Parathyroid adenoma (tissue), 2 donors: ENCODE measurements around the gene SEMA4C.

Experiments
- H2AFZ ChIP-seq: fragments of 300-600 bp; sonication (generic); one replicate; pipeline ENCODE4 v1.7.0; 2017; ENCODE audit warnings: antibody characterized with exemption, mild to moderate bottlenecking
- H3K27ac ChIP-seq: fragments of 300-600 bp; sonication (generic); one replicate; pipeline ENCODE4 v1.7.0; 2017
- H3K27me3 ChIP-seq: fragments of 300-600 bp; sonication (generic); one replicate; pipeline ENCODE4 v1.7.0; 2017; ENCODE audit warnings: low read length; ENCODE audit not compliant: control insufficient read depth, insufficient read depth
- H3K36me3 ChIP-seq: fragments of 300-600 bp; sonication (generic); one replicate; pipeline ENCODE4 v1.7.0; 2017; ENCODE audit warnings: low read length; ENCODE audit not compliant: control insufficient read depth, insufficient read depth
- H3K4me1 ChIP-seq: fragments of 300-600 bp; sonication (generic); one replicate; pipeline ENCODE4 v1.7.0; 2017; ENCODE audit warnings: control low read depth
- H3K4me2 ChIP-seq: fragments of 300-600 bp; sonication (generic); one replicate; pipeline ENCODE4 v1.7.0; 2017; ENCODE audit warnings: low read length
- H3K4me3 ChIP-seq: fragments of 300-600 bp; sonication (generic); one replicate; pipeline ENCODE4 v1.7.0; 2017; ENCODE audit warnings: low read depth, low read length
- H3K79me2 ChIP-seq: fragments of 300-600 bp; sonication (generic); one replicate; pipeline ENCODE4 v1.7.0; 2017; ENCODE audit warnings: control low read depth
- H3K9ac ChIP-seq: fragments of 300-600 bp; sonication (generic); one replicate; pipeline ENCODE4 v1.7.0; 2017; ENCODE audit warnings: mild to moderate bottlenecking
- H3K9me3 ChIP-seq: fragments of 300-600 bp; sonication (generic); one replicate; pipeline ENCODE4 v1.7.0; 2017; ENCODE audit warnings: low read length; ENCODE audit not compliant: control insufficient read depth
- CTCF ChIP-seq: fragments of 300-600 bp; sonication (generic); IDR thresholded peaks from one replicate; pipeline ENCODE4 v1.7.0; 2017; ENCODE audit warnings: antibody characterized with exemption, mild to moderate bottlenecking
- donor health status: primary hyperparathyroidism.

SEMA4C gene

GRCh38 chr2:96870626-96871255 lies 861 bp upstream of the SEMA4C start:
- H3K27ac ChIP-seq = peak overlapping the region; percentile 81
- H3K27me3 ChIP-seq = no peaks in the 10 kb centered on the region
- no peaks in the 10 kb centered on the region for H3K36me3 ChIP-seq
- peak overlapping the region; percentile 96 for H2AFZ ChIP-seq
- H3K79me2 ChIP-seq = peaks cover 2% of the 10 kb centered on the region
- H3K4me1 ChIP-seq = peaks cover 19% of the 10 kb centered on the region
- no peak overlapping the region for H3K9ac ChIP-seq
- peak overlapping the region; percentile 57 for H3K4me2 ChIP-seq
- H3K9me3 ChIP-seq = no peaks in the 10 kb centered on the region
- TF ChIP-seq CTCF = no peak
- H3K4me3 ChIP-seq = peak overlapping the region; percentile 80

GRCh38 chr2:96869281-96869821 lies 529 bp downstream of the SEMA4C start:
- H3K4me2 ChIP-seq = peak overlapping the region; percentile 84
- TF ChIP-seq CTCF = no peak
- H2AFZ ChIP-seq = peak overlapping the region; percentile 96
- no peaks in the 10 kb centered on the region for H3K27me3 ChIP-seq
- H3K9ac ChIP-seq = peak overlapping the region; percentile 92
- no peaks in the 10 kb centered on the region for H3K9me3 ChIP-seq
- H3K36me3 ChIP-seq = no peaks in the 10 kb centered on the region
- H3K4me1 ChIP-seq = peaks cover 14% of the 10 kb centered on the region
- H3K27ac ChIP-seq = peak overlapping the region; percentile 83
- peak overlapping the region; percentile 80 for H3K4me3 ChIP-seq
- H3K79me2 ChIP-seq = peaks cover 2% of the 10 kb centered on the region

- Histone ChIP-seq H3K4me1 (peaks cover 10% of the 10 kb centered on the region), H3K27ac (peak overlapping the region; percentile 83), H3K4me2 (peak overlapping the region; percentile 84), H3K4me3 (peak overlapping the region; percentile 59), H2AFZ (peak overlapping the region; percentile 94), H3K9me3 (no peaks in the 10 kb centered on the region), H3K36me3 (no peaks in the 10 kb centered on the region), H3K9ac (peak overlapping the region; percentile 69), H3K79me2 (peaks cover 2% of the 10 kb centered on the region), H3K27me3 (no peaks in the 10 kb centered on the region)
- peak; percentile 84 for TF ChIP-seq CTCF
Observed at GRCh38 chr2:96868555-96869280, 1.2 kb downstream of the SEMA4C start.

GRCh38 chr2:96867756-96868554 lies 1.9 kb downstream of the SEMA4C start:
- Histone ChIP-seq H3K9me3 (no peaks in the 10 kb centered on the region), H3K36me3 (no peaks in the 10 kb centered on the region), H3K79me2 (peaks cover 2% of the 10 kb centered on the region), H3K4me1 (peaks cover 10% of the 10 kb centered on the region), H3K4me2 (peak overlapping the region; percentile 84), H3K9ac (peak overlapping the region; percentile 69), H3K4me3 (peak overlapping the region; percentile 59), H3K27me3 (no peaks in the 10 kb centered on the region), H3K27ac (peak overlapping the region; percentile 83), H2AFZ (peak overlapping the region; percentile 94)
- TF ChIP-seq CTCF = no peak
